ENCODE data around the gene TBCEL. TPM values are rescaled to one million over a fixed set of nuclear protein-coding genes. Genes with fewer than 3 reads are reported as not detected.

Gene TBCEL
- total and polyA plus RNA-seq, 2 donors (not counting 3 experiments of a cell fraction or from before 2014, with no cell fraction given) = 5.6 to 19.5 TPM

DNA sequence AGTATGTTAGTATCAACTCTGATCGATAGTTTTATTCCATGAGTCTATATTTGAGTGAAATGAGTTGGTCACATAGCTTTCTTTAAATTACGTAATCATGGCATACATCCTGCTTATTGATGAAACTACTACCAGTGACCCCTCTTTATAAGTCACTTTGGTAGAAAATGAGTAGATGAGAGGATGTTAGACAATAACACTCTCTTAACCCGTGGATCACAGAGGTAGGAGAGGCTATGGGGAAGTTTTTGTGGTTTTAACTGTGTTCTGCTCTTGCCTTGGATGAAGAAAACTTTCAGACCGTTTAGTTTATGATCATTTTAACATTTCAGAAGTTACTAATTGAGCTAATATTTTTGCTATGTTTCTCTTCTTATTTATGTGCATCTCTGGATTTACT lies 34.0 kb downstream of the TBCEL start:
- BruUV-seq (replicated peaks) = no TSS peak
- H3K27ac ChIP-seq (ENCODE audit: insufficient read depth, low read depth, low read length) = no peak overlapping the region
- no peaks in the 10 kb centered on the region for H4K20me1 ChIP-seq (replicated peaks; ENCODE audit: control insufficient read depth, extremely low read depth, insufficient read depth, low read length)
- intact Hi-C loops (cut with micrococcal nuclease) (no loop called here), dilution Hi-C loops (cut with MboI; ENCODE audit: extremely low pct_ligation_motif_present, low sequenced_read_pairs) (no loop called here)
- peaks cover 6 to 9% of the 10 kb centered on the region in 2 experiments for H3K36me3 ChIP-seq (ENCODE audit: control insufficient read depth in 2 of 2, extremely low read depth in 1 of 2, insufficient read depth in 2 of 2, low read length in 2 of 2)
- POLR2A ChIA-PET = no interaction called here
- FAIRE-seq (no peak), DNase-seq (ENCODE audit: low read depth, low spot score) (no peak)
- no peaks in the 10 kb centered on the region for H3K9me1 ChIP-seq (replicated peaks; ENCODE audit: control insufficient read depth, extremely low read depth, insufficient read depth, low read length)
- no peak overlapping the region for H3K9ac ChIP-seq (replicated peaks; ENCODE audit: extremely low read depth, insufficient read depth, low read length)
- no peak overlapping the region for H3K4me2 ChIP-seq (ENCODE audit: insufficient read depth, low read length)
- no peaks in the 10 kb centered on the region for H3K79me2 ChIP-seq (ENCODE audit: control insufficient read depth, insufficient read depth, low read length)
- H2AFZ ChIP-seq (ENCODE audit: low read depth, low read length) = no peak overlapping the region
- no peaks in the 10 kb centered on the region for H3K9me3 ChIP-seq (replicated peaks; ENCODE audit: control insufficient read depth, insufficient read depth, low read length)
- H3K4me3 ChIP-seq (replicated peaks in 1 of 3; ENCODE audit: insufficient read depth in 1 of 3, low read depth in 1 of 3, low read length in 3 of 3) = no peak overlapping the region
- CTCF ChIA-PET = interaction anchor here (0.6 kb wide), 1 partner anchor 137 kb away, joined by 3 read pairs; no protein-coding TSS in a partner anchor
- H3K4me1 ChIP-seq (ENCODE audit: control insufficient read depth, extremely low read depth, insufficient read depth, low read length) = no peaks in the 10 kb centered on the region
- no peak for TF ChIP-seq POLR2AphosphoS5 (IDR thresholded peaks at IDR 0.05; ENCODE audit: insufficient read depth, low read depth, low read length)
- TF ChIP-seq FOS (IDR thresholded peaks at IDR 0.05; ENCODE audit: borderline replicate concordance, insufficient read depth, low read length) = no peak
- TF ChIP-seq MYC (IDR thresholded peaks at IDR 0.05; ENCODE audit: low read depth, low read length) = no peak
- TF ChIP-seq POLR2A (IDR thresholded peaks at IDR 0.05; ENCODE audit: low read depth, low read length) = no peak
- TF ChIP-seq CTCF (IDR thresholded peaks at IDR 0.05; ENCODE audit: extremely low read depth in 1 of 2, insufficient read depth in 1 of 2, low read depth in 1 of 2, low read length in 2 of 2) = no peak
- TF ChIP-seq GATA2 (IDR thresholded peaks at IDR 0.05; ENCODE audit: insufficient read depth, insufficient read length, low read depth, low read length) = no peak
- no peak for TF ChIP-seq MAX (IDR thresholded peaks at IDR 0.05; ENCODE audit: insufficient read depth, insufficient read length)
- no peaks in the 10 kb centered on the region for H3K27me3 ChIP-seq (ENCODE audit: control insufficient read depth in 2 of 2, insufficient read depth in 2 of 2, low read length in 2 of 2)

Data from endothelial cell of umbilical vein (primary cell).